Erythroblast (primary cell): ENCODE measurements around the gene LRRC70.

Source experiments
- DNase-seq, 2 experiments: peaks; one replicate each; lab custom pipeline; 2025; lab: John Stamatoyannopoulos, UW
- GATA1 ChIP-seq: IDR thresholded peaks from 2 replicates; pipeline ENCODE4 v1.6.1; 2011; ENCODE audit warnings: low read depth, mild to moderate bottlenecking, control low read depth, low read length, moderate library complexity
- POLR2A ChIP-seq: IDR thresholded peaks from 2 replicates; pipeline ENCODE4 v1.6.1; 2011; ENCODE audit warnings: mild to moderate bottlenecking, low read length

LRRC70 gene

DNA sequence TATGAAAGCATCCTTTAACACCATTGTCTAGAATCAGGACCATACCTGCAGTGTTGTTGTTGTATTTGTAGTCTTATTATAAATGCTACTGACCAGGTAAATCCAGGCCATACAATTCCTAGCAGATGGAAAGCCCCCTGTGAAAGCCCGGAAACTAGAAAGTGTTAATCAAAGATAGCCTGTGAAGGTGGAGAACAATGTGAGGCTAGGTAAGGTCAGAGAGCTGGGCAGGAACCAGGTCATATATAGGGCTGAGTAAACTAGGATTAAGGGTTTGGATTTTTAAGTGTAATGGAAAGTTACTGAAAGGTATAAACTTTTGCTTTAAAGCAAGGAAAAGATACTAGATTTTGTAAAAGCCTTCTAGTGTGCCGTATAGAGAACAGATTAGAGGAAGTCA lies 6.7 kb downstream of the LRRC70 start:
- DNase-seq, result no peak
- TF ChIP-seq POLR2A (no peak), GATA1 (no peak)

DNA sequence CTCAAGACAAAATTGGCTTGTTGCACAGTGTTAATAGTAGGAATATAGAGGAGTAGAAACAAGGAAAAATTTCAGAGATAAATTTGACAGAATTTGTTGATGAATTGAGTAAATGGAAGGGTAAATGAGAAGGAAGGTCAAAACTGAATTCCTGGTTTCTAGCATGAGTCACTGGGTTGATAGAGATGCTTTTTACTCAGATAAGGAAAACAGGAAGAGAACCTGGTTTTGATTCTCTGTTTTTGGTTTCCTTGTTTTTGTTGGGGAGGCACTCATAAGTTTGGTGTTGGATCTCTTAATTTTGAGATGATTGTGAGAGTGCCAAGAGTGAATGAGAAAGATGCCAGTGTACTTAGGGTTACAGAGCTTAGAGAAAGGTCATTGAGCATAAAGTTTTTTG lies 7.1 kb downstream of the LRRC70 start:
- TF ChIP-seq POLR2A (no peak), GATA1 (no peak)
- DNase-seq, result peak in 1 of 2 experiments; percentile 28

DNA sequence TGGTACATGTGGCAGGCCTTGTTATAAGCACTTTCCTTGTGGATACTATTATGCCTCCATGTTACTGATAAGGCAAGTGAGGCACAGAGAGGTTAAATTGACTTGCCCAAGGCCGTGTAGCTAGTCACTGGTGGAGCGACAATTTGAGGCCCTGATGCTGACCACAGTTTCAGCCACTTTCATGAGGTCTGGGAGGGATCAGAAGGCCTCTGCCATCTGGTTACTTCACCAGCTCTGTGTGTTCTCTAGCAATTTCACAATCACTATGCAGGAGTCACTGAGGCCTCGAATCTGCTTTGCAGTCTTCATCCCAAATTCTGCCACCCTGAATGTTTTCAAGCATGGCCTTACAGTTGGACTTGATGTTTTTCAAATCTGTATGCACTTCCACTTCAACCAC lies 9.1 kb downstream of the LRRC70 start:
- TF ChIP-seq GATA1, result no peak
- TF ChIP-seq POLR2A, result no peak
- no peak for DNase-seq

DNA sequence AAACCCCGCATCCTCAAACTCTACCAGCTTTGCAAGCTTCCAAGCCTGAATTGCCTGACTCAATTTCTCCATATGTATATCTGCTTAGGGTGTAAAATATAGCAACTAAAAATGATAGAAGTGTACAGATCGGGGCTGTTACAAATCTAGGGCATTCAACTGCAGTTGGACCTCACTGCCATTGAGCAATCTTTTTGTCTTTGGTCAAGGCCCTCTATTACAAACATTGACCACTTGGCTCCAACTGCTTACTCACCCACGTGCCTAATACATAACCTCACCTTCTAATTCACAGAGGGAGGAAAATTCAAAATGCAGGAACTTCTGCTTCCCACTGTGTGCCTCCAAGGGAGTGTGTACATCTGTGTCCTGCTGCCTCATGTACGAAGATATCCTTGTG lies 10.0 kb downstream of the LRRC70 start:
- DNase-seq, result no peak
- TF ChIP-seq POLR2A (no peak), GATA1 (no peak)

DNA sequence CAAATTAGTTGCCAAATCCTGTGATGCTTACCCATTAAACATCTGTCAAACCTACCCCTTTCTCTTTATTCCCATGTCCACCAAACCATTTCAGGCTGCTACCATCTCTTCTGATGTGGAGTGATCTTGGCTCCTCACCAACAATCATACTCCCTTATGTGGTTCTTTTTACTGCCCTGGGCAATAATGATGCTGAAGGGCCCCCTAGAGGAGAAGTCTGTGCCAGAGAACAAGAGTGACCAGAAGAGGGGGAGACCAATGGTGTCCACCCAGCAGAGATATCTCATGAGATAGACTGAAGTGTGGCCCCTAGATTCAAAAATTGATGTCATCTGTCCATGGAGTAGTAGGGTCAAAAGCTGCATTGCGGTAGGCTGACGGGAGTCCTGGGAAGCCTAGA lies 10.9 kb downstream of the LRRC70 start:
- TF ChIP-seq POLR2A (no peak), GATA1 (no peak)
- DNase-seq, result peak; percentile 8 to 16

DNA sequence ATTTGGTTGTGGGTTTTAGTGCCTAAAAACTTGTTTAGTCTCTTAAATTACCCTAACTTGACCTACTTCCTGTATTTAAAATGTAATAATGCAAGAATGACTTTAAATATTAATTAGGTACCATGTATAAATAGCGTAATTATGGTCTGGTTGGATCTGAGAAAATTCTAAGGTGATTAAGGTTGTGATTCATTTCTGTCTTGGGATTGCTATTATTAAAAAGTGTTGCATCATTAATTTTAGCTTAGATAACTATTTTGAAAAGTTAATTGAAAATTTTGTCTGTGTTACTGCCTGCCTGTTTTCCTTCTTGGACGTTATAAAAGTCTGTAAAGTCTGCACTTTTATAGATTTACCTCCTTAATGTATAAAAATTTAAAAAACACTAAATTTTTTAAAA lies 11.8 kb downstream of the LRRC70 start:
- TF ChIP-seq GATA1, result no peak
- no peak for TF ChIP-seq POLR2A
- no peak for DNase-seq

DNA sequence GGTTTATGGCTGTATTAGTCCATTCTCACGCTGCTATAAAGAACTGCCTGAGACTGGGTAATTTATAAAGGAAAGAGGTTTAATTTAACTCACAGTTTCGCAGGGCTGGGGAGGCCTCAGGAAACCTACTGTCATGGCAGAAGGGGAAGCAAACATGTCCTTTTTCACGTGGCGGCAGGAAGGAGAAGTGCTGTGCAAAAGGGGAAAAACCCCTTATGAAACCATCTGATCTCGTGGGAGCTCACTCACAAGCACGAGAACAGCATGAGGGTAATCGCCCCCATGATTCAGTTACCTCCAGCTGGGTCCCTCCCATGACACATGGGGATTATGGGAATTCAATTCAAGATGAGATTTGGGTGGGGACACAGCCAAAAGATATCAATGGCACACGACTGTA lies 13.9 kb downstream of the LRRC70 start:
- TF ChIP-seq POLR2A (no peak), GATA1 (no peak)
- DNase-seq, result no peak

DNA sequence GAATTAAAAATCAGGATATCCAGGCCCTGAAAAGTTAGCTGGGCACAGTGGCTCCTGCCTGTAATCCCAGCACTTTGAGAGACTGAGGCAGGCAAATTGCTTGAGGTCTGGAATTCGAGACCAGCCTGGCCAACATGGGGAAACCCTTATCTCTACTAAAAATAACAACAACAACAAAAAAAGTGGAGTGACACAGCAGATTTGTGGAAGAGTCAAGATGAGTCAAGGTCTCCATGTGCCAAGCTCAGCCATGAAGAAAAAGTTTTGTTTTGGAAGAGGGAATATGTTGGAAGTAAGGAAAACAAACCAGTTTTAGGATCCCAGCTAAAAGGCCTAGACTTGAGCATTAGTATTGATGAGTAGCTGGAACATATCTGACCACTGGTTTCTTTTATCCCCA lies 14.7 kb downstream of the LRRC70 start:
- TF ChIP-seq GATA1 (no peak), POLR2A (no peak)
- peak; percentile 35 to 67 for DNase-seq

DNA sequence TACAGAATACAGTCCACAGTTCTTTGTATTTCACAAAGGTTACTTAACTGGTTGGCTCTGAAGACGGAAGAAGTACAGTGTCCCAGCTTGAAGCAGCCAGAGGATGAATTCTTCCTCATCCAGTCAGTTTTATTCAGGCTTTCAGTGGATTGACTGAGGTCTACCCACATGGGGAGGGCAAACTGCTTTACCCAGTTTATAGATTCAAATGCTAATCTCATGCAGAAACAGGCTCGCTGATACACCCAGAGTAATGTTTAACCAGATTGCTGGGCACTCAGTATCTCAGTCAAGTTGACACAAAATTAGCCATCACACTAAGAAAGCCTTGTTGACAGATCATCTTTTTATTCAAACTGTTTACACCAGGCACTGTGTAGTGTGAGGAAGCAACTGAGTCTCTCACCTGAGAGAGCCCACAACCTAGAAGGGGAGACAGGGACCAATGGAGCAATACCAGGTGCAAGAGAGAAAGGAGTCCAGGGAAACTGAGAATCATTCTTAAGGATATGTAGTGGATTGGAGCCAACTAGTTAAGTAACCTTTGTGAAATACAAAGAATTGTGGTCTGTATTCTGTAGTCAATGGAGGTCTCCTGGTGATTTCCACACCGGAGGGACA lies 15.9 kb downstream of the LRRC70 start:
- DNase-seq, result no peak
- no peak for TF ChIP-seq POLR2A
- TF ChIP-seq GATA1, result no peak

DNA sequence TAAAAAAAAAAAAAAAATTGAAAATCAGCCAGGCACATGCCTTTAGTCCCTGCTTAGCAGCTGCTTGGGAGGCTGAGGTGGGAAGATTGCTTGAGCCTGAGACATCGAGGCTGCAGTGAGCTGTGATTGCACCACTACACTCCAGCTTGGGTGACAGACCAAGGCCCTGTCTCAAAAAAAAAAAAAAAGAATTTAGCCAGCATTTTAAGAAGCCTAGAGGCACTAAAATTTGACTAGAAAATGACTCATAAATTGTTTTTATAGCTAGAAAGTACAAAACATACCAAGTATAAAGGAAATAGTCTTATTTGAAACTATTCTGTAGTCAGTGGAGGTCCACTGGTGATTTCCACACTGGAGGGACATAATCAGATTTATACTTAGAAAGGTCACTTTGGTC lies 17.5 kb downstream of the LRRC70 start:
- DNase-seq, result no peak
- no peak for TF ChIP-seq GATA1
- no peak for TF ChIP-seq POLR2A

DNA sequence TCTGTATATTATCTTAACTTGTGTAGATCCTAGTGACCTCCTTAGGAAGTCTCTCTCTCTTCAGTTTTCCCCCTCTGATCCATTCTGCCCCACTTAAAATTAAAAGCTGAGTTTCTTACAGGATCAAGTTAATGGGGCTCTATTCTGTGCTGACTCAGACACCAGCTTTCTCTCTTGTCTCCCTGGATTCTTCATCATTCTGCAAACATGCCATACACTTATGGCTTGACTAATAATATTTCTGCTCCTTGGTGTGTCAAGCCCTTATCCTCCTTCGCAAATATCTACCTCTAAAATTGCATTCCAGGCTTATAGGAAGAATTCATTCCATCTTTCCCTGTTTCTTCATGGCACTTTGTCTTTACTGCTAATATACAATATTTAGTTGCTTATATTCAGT lies 18.1 kb downstream of the LRRC70 start:
- no peak for DNase-seq
- TF ChIP-seq GATA1 (no peak), POLR2A (no peak)

DNA sequence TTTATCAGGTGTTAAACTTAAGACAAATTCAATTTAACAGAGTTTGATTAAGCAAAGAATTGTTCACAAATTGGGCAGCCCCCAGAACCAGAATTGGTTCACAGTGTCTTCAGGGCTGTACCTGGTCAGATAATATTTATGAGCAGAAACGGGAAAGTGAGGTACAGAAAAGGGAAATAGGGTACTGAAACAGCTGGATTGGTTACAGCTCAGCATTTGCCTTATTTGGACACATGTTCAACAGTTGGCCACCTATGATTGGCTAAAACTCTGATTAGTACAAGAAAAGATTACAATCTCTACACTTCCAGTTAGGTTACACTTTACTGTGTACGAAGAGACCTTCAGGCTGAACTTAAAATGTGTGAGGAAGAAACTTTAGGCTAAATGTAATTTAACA lies 18.7 kb downstream of the LRRC70 start:
- no peak for DNase-seq
- TF ChIP-seq GATA1 (no peak), POLR2A (no peak)

DNA sequence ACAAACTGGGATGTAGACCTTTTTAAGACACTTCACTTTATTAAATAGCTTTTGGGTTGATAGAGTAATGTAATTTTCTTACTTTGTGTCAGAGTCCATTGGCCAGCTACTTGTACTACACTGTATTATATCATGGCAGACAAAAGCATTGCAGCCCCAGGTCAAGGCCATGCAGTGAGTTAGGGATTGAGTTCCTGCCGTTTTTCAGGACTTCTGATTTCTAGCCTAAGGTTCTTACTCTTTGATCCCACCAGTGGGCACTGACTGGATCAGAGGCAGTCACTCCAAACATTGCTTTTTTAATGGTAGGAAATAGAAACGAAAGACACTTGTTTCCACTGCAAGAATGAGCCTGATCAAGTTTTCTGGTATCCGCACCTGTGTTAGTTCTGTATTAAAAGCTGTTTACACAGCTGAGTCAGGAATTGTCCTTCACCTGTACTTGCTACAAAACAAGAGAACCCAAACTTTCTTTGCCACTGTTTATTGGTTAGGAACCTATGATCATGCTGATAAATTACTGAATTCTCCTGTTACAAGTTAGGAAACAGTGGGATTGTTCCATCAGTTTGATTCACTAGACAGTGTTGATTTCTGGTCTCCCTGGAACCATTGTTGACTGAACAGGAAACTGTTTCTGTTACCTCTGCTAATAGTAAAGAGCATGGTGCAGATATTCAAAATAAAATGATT lies 22.1 kb downstream of the LRRC70 start:
- TF ChIP-seq GATA1, result no peak
- no peak for TF ChIP-seq POLR2A
- no peak for DNase-seq

DNA sequence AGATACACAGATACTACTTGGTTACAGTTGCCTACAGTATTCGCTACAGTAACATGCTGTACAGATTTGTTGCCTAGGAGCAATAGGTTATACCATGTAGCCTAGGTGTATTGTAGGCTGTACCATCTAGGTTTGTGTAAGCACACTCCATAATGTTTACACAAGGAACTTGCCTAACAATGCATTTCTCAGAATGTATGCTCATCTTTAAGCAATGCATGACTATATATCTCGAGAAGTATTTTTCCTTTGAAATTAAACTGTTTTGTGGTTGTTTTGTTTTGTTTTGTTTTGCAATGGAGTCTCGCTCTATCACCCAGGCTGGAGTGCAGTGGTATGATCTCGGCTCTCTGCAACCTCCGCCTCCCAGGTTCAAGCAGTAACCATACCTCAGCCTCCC lies 25.3 kb downstream of the LRRC70 start:
- TF ChIP-seq POLR2A (no peak), GATA1 (no peak)
- DNase-seq, result no peak

DNA sequence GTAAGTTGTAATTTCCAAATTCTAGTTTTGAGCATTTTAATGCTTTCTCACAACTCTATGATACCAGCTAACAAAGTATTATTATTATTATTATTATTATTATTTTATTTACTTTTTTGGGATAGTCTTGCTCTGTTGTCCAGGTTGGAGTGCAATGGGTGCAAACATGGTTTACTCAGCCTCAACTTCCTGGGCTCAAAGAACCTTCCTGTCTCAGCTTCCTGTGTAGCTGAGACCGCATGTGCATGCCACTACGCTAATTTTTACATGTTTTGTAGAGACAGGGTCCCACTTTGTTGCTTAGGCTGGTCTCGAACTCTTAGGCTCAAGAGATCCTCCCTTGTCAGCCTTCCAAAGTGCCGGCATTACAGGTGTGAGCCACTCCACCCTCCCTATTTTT lies 27.0 kb downstream of the LRRC70 start:
- no peak for TF ChIP-seq POLR2A
- no peak for TF ChIP-seq GATA1

More for the DNA sequence above, 27.0 kb downstream of the LRRC70 start:
- DNase-seq, result no peak
